ENCODE measurements around the gene ADAMTSL2.

DNA sequence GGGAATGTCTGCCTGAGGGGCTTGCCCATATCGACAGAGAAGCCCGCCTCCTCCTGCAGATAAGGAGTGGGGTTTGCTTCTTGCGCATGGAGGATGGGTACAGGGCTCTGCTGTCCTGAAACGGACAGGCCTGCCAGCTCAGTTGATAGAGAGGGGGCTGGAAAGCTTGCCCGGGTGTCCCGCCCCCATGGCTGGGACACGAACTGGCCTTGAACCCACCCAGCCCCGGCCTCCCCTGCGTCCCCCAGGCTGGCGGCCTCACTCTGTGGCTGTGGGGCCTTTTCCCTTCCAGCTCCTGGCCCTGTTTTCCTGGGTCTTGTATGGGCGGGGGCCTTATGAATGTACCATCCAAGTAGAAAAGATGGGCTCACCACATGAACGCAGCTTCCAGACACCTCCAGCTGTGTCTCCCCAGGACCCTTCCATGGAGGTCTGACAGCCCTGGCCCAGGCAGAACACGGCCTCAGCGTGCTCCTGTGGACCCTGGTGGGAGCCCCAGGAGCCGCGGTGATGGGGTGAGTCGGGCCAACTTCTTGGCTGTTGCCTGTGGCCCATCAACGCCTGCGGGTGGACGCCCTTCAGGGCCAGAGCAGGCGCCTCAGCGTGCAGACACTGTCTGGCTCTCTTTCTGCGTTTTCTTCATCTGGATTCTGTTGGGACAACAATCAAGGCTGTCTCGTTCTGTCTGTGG is 39.7 kb upstream of the ADAMTSL2 start:
- TF ChIP-seq POLR2AphosphoS5 (IDR thresholded peaks at IDR 0.05; ENCODE audit: low read depth, low read length) (no peak), POLR2A (IDR thresholded peaks at IDR 0.05; ENCODE audit: low read depth, low read length) (no peak), SPI1 (IDR thresholded peaks at IDR 0.05; ENCODE audit: low read depth, low read length) (no peak), PAX5 (IDR thresholded peaks at IDR 0.05; ENCODE audit: insufficient read depth, low read length, severe bottlenecking) (no peak), POU2F2 (IDR thresholded peaks at IDR 0.05; ENCODE audit: low read depth, low read length) (no peak)
